Measurements from ENCODE around the gene NHLRC4. TPM values are rescaled to one million over a fixed set of nuclear protein-coding genes. Genes with fewer than 3 reads are reported as not detected.
A peak's percentile ranks its signal among the peaks of the same experiment; 100 is the strongest.

The NHLRC4 gene
- total RNA-seq, 2 donors from 2014 or later: 0.52 TPM; not detected in 1

- no peak for TF ChIP-seq CTCF (IDR thresholded peaks at IDR 0.05)
- no peak for TF ChIP-seq POLR2A (IDR thresholded peaks at IDR 0.05)
- intact Hi-C loops (cut with DNase I): no loop called here
- Histone ChIP-seq H3K4me1 (peaks cover 20% of the 10 kb centered on the region), H3K27me3 (no peaks in the 10 kb centered on the region), H3K27ac (no peak overlapping the region), H3K4me3 (no peak overlapping the region), H3K9me3 (no peaks in the 10 kb centered on the region), H3K36me3 (replicated peaks in 1 of 2; ENCODE audit: insufficient read depth in 1 of 2, low read depth in 2 of 2) (peaks cover 0 to 12% of the 10 kb centered on the region in 2 donors)
- ATAC-seq: no peak
- WGBS, 2 donors: 92% methylated on average over 9 to 11 of the region's 13 CpGs
- DNase-seq: no peak
These were observed 46.0 kb upstream of the NHLRC4 start for GRCh38 chr16:520847-521246.

- no peak for TF ChIP-seq POLR2A (IDR thresholded peaks at IDR 0.05)
- TF ChIP-seq CTCF (IDR thresholded peaks at IDR 0.05): peak in 2 of 7 experiments; percentile 15 to 33
- H3K36me3 ChIP-seq (replicated peaks in 1 of 2; ENCODE audit: insufficient read depth in 1 of 2, low read depth in 2 of 2): peaks cover 0 to 8% of the 10 kb centered on the region in 2 donors
- ATAC-seq (no peak), DNase-seq (peak in 1 of 4 donors; percentile 52)
- no peak overlapping the region for H3K27ac ChIP-seq
- 80 to 89% methylated on average over 9 to 33 of the region's 34 CpGs for WGBS, 2 donors
- no peak overlapping the region for H3K4me3 ChIP-seq
- H3K9me3 ChIP-seq: no peaks in the 10 kb centered on the region
- H3K4me1 ChIP-seq: peaks cover 28% of the 10 kb centered on the region
- intact Hi-C loops (cut with DNase I): no loop called here
- H3K27me3 ChIP-seq: no peaks in the 10 kb centered on the region
These were observed 45.2 kb upstream of the NHLRC4 start for GRCh38 chr16:521381-522210.

GRCh38 chr16:522320-523096 lies 44.3 kb upstream of the NHLRC4 start:
- 77 to 84% methylated on average over 14 to 23 of the region's 23 CpGs for WGBS, 2 donors
- no peak for DNase-seq
- TF ChIP-seq POLR2A (IDR thresholded peaks at IDR 0.05) (no peak), CTCF (IDR thresholded peaks at IDR 0.05) (no peak)
- no peak for ATAC-seq
- no peak overlapping the region for H3K27ac ChIP-seq
- H3K36me3 ChIP-seq (replicated peaks in 1 of 2; ENCODE audit: insufficient read depth in 1 of 2, low read depth in 2 of 2): peaks cover 0 to 8% of the 10 kb centered on the region in 2 donors
- H3K4me3 ChIP-seq: no peak overlapping the region
- intact Hi-C loops (cut with DNase I): no loop called here
- H3K4me1 ChIP-seq: peaks cover 32% of the 10 kb centered on the region
- H3K9me3 ChIP-seq: no peaks in the 10 kb centered on the region
- H3K27me3 ChIP-seq: no peaks in the 10 kb centered on the region

- DNase-seq (no peak), ATAC-seq (no peak)
- TF ChIP-seq CTCF (IDR thresholded peaks at IDR 0.05) (no peak), POLR2A (IDR thresholded peaks at IDR 0.05) (no peak)
- Histone ChIP-seq H3K27ac (no peak overlapping the region), H3K9me3 (no peaks in the 10 kb centered on the region), H3K36me3 (replicated peaks in 1 of 2; ENCODE audit: insufficient read depth in 1 of 2, low read depth in 2 of 2) (peaks cover 0 to 8% of the 10 kb centered on the region in 2 donors), H3K4me1 (peaks cover 32% of the 10 kb centered on the region), H3K27me3 (no peaks in the 10 kb centered on the region), H3K4me3 (no peak overlapping the region)
- intact Hi-C loops (cut with DNase I): no loop called here
- WGBS, 2 donors: 92 to 94% methylated on average over 19 to 22 of the region's 22 CpGs
These were observed 43.6 kb upstream of the NHLRC4 start for GRCh38 chr16:523097-523741.

Measured in body of pancreas (tissue), 4 donors.